HG03060 (cell line): ENCODE data around the gene LMTK2.
A peak's percentile ranks its signal among the peaks of the same experiment; 100 is the strongest.

ENCODE experiments used
- ATAC-seq: cut with Tn5 transposase; IDR thresholded peaks from one replicate; pipeline ENCODE4 v1.9.1; 2021; ENCODE audit warnings: low read depth, moderate number of reproducible peaks; ENCODE audit not compliant: unreplicated experiment

LMTK2 gene

DNA sequence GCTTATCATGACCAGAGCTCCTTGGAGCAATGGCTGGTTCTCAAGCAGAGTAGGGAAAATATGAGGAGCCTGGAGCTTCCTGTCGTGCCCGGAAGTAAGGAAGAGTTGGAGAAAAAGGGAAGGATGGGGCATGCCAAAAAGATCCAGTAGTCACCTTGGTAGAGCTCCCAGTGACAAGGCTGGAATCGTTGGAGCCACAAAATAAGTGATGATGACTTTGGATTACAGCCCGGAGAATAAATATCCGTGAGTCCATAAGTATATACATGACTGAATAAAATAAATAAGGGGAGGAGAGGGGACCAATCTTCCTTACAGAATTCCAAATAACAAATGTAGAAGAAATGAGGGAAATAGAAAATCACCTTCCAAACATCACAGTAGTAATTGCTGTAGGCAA lies 29.3 kb downstream of the LMTK2 start:
- ATAC-seq: no peak

DNA sequence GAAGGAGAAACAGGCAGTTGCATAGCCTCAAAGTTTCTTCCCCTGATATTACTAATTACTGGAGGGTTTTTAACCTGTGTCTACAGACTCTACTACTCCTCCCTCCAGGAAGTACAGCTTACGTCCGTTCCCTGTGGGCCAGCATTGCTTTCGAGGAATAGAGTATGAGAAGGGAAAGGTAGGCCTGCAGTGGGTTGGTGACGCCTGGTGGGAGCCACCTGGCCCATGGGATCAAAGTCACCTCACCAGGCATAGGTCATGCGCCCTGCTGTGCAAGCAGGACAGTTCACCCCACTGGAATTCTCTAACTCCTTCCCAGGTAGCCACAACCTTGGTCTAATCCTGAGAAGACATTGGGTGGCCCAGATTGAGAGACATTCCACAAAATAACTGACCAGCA lies 29.8 kb downstream of the LMTK2 start:
- no peak for ATAC-seq

DNA sequence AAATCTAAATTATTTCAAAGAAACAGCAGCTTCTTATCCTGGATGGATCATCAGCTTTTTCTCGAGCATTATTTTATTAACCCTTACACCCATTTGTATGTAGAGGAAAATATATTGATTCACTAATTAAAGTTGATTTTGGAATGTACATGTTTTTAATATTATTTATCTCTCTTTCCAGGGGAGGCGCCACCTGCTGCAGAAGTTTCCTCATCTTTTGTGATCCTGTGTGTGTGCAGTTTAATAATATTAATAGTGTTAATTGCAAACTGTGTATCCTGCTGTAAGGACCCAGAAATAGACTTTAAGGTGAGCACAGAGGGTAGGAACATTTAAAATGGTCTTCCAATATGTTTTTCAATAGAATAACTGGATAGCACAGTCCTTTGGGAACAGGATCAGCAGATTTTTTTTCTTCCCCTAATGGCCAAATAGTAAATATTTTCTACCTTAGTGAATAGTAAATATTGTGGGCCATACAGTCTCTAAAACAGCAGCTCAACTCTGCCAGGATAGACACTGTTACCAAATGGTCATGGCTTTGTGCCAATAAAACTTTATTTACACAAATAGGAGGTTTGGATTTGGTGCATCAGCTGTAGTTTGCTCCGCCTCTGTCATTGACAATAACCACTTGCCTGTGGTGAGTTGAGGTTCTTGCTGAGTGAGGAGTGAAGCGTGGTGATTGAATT lies 30.6 kb downstream of the LMTK2 start:
- ATAC-seq: no peak

DNA sequence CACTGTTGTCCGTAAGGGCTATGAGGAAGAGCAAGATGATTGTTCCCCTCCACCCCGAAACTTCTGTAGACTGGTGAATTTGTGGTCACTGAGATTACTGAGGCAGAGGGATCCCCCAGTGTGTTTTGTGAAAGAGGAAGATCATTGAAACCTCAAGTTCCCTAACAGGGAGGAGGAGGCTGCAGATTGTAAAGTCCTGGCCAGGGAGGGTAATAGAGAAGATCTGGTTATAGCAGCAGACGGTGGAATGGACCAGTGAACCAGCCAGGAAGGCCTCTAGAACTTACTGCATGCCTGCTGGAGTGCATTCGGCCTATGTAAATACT lies 31.1 kb downstream of the LMTK2 start:
- peak; percentile 64 for ATAC-seq

DNA sequence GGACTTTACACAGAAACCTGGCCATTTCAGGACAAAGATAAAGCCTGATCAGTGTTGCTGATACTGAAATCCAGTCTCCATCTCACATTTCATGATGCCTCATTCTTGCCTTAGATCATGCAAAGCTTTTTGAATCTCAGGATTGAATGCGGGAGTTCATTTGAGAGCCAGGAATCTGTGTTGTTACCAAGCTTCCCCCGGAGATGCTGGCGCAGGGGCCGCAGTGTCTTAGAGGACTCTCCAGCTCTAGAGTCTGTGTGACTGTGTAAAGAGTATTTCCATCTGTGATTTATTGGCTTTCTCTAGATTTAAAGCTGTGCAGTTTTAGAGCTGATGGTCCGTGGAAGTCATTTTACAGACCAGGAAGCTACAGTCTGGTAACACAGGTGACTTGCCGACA lies 32.0 kb downstream of the LMTK2 start:
- ATAC-seq: no peak

DNA sequence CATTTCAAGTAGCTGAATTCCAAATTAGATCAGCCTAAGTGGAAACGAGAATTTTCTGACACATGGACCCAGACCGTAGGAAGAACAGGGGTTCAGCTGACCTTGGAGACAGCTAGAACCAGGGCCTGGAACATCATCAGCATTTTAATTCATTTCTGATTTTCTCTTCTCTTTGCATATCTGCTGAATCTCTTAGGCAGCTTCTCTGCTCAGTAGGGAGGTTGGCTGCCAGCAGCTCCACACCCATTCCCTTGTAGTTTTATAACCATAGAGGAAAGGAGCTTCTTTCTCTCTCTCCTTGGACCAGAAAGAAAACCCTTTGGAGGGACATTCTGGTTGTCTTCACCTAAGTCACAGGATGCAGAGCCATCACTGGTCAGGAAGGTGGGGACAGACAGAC lies 36.0 kb downstream of the LMTK2 start:
- ATAC-seq: no peak

DNA sequence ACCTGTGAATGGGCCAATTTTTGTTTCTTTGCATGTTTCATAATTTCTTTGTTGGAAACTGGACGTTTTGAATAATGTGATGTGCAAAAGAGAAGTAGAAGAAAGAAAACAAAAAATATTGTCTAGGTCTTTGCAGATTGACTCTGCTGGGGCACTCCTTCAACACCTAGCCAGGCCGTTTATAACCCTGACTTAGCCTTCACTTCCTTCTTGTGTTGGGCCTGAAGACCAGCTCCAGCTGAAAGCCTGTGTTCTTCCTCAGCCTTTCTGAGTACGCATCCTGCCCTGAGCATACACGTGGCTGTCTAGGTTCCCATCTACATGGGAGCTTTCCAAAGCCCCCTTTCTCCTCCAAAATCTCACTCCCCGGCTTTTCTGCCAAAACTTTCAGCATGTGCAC lies 41.9 kb downstream of the LMTK2 start:
- ATAC-seq: no peak

DNA sequence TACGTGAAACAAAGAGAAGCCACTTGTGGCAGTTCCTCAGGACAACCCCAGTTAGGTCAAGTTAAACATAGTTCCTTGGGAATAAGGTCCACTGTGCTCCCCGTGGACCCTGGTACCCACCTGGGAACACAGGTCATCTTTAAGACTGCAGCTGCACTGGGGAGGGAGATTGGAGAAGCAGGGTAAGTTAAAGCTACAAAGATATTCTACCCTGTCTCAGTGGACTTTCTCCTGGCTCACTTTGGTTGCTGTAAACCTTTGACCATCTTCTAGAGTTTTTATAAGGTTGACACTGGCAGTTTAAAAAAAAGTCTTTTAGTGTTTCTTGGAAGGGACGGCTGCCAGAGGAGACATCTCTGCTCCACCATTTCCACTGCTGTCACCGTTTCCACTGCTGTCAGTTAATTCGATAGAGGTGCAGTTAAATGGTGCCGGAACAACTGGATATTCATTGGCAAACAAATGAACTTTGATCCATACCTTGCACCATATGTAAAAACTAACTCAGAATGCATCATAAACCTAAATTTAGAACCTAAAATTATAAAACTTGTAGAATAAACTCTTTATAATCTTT lies 42.5 kb downstream of the LMTK2 start:
- ATAC-seq: no peak

DNA sequence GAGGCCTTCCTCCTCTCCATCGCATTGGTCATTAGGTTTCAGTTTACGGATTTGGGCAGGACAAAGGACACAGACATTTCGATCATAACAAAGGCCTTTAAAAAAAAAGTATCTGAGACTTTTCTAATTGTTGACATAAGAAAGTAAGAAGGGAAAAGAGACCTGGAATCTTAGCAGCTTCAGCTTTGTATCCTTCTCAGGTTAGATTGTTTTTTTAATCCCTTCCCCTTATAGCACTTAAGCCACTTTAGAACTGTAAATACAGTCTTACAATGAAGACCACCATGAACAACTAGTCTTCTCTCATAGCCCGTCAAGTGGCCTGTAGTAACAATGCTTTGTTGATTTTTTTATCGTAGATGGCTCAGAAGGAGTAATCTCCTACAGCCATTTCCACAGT lies 45.2 kb downstream of the LMTK2 start:
- ATAC-seq: no peak

DNA sequence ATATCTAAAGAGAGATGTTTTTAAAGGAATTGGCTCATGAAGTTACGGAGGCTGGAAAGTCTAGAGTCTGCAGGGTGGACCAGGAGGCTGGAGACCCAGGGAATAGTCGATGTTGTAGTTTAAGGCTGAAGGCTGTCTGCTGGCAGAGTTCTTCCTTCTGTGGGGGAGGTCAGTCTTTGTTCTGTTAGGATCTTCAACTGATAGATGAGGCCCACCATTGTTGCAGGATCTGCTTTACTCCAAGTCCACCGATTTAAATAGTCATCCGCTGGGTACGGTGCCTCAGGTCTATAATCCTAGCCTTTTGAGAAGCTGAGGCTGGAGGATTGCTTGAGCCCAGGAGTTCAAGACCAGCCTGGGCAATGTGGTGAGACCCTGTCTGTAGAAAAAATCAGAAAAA lies 50.0 kb downstream of the LMTK2 start:
- no peak for ATAC-seq

DNA sequence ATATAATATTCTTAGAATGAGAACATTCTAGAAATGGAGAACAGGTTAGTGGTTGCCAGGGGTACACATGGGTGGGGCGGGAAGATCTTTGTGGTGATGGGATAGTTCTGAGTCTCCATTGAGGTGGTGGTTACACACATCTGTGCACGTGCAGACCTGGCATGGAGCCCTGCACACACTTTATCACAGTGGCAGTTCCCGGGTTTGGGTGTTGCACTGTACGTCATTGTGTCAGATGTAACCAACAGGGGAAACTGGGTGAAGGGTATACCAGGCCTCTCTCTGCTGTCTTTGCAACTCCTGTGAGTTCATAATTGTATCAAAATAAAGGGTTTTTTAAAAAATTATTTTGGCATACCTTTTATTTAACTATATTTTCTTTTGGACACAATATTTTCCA lies 51.1 kb downstream of the LMTK2 start:
- no peak for ATAC-seq

DNA sequence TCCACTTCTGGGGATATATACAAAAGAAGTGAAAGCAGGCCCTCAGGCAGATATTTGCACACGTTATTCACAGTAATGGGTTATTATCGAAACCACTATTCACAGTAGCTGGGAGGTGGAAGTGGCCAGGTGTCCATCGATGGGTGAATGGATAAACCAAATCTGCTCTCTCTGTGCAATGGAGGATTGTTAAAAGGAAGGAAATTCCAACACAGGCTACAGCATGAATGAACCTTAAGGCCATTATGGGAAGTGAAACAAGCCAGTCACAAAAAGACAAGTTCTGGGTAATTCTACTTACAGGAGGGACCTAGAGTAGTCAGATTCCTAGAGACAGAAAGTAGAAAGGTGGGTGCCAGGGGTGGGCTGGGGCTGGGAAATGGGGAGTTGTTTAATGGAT lies 56.1 kb downstream of the LMTK2 start:
- no peak for ATAC-seq

DNA sequence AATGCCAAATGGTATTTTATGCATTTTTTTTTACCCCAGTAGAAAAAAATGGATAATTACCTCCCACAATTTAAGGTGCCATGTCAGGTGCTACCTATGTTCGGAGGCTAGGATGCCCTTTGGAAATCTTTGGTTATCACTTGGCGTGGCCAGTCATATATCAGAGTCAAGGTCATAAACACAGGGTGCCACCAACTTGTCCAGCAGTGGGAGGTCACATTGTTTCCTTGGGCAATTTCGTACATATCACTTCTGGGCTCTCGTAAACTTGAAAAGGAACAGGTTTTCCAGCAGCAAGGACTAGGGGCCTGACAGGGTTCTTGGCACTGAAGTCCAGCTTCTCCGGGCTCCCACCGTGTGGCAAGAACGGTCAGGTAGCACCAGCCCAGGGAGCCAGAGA lies 56.6 kb downstream of the LMTK2 start:
- no peak for ATAC-seq

DNA sequence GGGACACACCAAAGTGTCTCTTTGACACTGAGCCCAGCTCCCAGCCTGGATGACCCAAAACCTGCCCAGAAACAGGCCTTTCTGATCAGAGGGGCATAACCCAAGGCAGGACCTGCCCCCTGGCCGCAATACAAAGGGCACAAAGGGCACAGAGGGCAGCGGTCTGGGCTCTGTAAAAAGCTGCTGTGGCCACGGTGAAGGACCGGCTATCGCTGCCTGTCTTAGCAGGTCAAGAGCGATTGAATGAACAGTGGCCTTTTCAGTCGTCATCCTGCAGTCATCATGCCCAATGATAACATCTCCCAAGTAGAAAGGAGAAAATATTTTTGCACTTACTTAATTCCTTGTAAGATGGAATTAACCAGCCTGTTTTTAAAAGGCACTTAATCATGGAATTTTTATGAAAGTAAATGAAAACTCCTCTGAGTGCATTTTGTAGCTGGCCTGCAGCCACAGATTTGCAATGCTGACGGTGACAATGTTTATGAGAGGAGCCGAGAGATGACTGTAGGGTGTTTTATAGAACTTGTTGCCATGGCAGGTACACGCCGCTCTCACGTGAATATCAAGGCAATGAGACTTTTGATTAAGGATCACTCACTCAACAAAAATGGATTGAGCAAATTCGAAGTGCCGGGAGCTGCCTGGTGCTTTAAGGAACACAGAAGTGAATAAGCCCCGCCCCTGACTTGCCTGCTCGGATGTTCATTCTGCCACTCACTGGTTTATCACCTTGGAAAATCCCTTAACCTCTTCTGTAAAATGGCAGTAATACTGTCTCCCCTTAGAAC lies 57.2 kb downstream of the LMTK2 start:
- ATAC-seq: no peak

DNA sequence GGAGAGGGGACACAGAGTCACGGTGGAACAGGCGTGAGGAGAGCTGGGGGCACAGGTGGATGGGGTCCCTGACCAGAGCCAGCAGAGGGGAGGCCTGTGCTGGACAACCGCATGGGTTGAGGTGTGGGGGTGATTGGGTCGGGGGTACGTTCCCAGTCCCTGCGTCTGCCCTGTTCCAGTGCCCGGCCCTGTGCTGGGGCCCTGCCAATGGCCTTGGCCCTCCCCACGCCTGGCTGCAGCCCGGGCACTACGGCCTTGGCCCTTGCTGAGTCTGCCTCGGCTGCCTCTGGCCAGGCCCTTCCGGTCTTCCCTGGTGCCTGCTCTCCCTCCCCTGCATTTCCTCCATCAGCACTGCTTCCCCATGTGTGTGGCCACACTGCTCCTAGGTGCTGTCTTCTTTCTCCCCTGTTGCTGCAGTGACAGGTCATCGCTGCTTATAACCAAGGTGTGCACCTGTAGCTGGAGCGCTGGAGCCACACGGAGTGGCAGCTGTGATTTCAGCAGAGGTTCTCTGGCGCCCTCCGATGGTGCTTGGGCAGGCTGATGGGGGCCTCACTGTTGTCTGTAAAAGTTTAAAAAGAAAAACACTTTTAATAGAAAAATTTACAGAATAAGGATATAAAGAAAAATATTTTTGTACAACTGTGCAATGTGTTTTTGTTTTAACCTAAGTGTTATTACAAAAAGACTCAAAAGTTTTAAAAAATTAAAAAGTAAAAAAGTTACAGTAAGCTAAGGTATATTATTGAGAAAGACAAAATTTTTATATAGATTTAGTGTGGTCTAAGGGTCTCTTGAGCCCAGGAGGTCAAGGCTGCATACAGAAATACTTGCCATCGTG lies 59.4 kb downstream of the LMTK2 start:
- ATAC-seq: no peak

DNA sequence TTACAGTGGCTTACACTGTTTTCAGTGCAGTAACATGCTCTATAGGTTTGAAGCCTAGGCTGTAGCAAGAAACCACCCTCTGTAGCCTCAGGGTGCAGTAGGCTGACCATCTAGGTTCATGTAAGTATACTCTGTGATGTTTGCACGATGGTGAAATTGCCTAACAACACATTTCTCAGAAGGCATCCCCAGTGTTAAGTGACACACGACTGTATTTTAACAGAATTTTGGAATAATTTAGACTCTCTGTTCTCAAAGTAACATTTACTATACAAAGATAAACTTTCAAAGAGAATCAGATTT lies 60.0 kb downstream of the LMTK2 start:
- ATAC-seq: no peak

DNA sequence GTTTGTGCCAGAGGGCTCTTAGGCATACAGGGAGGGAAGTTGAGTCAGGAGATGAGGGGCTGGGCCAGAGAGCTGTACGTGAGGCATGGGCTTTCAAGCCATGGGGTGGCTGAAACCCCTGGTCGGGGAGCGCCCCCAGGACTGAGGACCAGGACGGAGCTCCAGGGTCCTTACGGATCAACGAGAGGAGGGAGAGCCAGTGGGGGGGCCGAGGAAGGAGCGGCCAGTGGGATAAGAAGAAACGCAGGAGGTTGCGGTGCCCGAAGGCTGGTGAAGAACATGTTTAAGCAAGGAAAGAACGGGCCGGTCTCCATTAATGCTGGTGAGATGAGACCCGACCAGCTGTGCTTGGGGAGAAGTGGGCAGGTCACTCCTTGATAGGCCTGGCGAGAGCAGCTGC lies 61.0 kb downstream of the LMTK2 start:
- ATAC-seq: no peak

DNA sequence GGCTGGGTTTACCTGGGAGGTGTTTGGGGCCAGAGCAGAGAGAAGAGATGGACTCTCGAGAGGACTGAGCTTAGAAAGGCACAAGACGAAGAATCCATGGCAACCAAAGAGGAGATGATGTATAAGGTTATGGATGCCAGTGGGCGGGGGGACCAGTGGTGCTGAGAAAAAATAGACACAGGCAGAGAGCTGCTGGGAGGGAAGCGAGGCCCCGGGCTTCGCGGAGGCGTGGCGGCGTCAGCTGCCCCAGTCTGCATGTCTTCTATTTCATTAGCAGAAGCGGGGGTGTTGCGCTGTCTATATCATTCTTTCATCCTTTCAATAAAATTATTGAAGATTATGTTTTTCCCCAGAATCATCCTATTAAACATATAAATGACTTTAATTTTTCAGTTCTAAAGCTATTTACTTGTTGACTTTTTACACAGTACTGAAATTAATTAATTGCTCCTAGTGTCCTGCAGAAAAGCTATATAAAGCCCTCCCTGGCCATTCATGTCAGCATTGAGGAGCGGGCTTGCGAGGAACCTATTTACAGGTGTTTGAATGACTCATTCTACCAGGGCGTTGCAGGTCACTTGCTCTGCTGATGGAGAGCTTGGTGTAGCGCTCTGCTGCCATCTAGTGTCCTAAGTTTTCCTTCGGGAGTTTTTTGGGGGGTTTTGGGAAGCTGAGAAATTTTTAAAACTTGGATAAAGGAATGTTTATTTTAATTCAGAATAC lies 61.7 kb downstream of the LMTK2 start:
- no peak for ATAC-seq

DNA sequence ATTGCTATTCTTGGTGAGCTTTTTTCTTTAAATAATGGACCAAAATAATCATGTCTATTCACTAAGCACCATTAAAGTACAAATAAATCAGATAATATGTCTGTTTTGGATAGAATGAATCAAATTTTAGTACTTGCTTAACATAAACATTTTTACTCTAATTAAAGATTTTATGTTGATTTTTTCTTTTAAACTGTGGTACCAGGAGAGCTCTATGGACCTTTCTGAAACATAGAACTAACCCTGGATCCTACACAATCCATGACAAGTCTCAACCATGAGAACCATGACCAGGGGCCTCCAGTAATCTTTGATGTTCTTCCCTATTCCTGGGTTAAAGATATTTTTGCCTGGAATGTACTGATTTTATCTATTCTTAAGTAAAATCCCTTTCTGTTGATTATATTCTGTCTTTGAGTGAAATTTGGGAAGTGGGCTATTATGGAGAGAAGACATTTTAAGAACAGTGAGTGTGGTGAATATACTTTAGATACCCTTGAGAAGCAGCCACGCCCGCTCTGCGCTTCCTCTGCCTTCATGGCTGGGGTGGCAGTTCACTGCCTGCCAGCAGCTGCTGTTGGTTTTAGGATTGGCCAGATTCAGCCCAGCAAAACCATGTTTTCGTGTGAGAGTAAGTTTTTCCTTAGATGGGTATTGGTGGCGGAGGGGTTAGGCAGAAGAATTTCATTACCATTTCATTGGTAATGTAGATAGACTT lies 62.4 kb downstream of the LMTK2 start:
- no peak for ATAC-seq

DNA sequence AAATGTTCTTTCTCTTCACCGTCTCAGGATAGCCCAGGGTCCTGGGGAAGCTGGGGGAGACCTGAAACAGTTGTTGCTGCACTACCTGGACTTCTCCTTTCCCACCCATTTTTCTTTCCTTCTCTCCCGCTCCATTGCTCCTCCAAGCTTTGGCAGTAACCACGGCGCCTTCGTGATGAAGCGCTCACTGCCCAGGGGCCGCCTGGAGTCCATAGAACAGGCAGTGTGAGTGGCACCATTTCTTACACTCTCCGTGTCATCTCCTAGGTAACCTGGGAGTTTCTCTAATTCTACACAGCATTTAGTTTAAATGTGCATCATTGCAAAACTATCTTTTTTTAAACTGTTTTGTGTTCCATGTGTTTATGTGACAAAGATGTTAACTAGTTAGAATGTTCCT lies 64.3 kb downstream of the LMTK2 start:
- ATAC-seq: no peak
